Heart left ventricle (tissue), 16 donors: ENCODE measurements around the gene BICD2. TPM values are rescaled to one million over a fixed set of nuclear protein-coding genes. Genes with fewer than 3 reads are reported as not detected.
A peak's percentile ranks its signal among the peaks of the same experiment; 100 is the strongest.

Experiments used
- ATAC-seq, 4 donors: fragments of 200-7000 bp; cut with Tn5 transposase; one replicate each; pipeline ENCODE4 v1.9.1; 2020 to 2022; ENCODE audit warnings: moderate library complexity in 4 of 4, mild to moderate bottlenecking in 3 of 4, moderate number of reproducible peaks in 1 of 4
- DNase-seq, 5 donors: peaks; one replicate each; pipeline ENCODE4 v3.0.0-alpha.2; 2020
- H3K27ac ChIP-seq, 12 donors: fragments of 200-600 bp; sonication (generic) in 4 of 12; one replicate each; pipeline versions ENCODE4 v1.5.0 to v1.8.0; 2016 to 2022; ENCODE audit warnings: mild to moderate bottlenecking in 2 of 12
- H3K27me3 ChIP-seq, 9 donors: fragments of 200-600 bp; sonication (generic) in 2 of 9; one replicate each; pipeline versions ENCODE4 v1.5.1 to v1.8.0; 2016 to 2022; ENCODE audit warnings: mild to moderate bottlenecking in 3 of 9
- H3K36me3 ChIP-seq, 9 donors: fragments of 200-600 bp; sonication (generic) in 2 of 9; one replicate each; pipeline versions ENCODE4 v1.5.0 to v1.8.0; 2018 to 2022; ENCODE audit warnings: mild to moderate bottlenecking in 2 of 9
- H3K4me1 ChIP-seq, 12 donors: fragments of 200-600 bp; sonication (generic) in 4 of 12; one replicate each; pipeline versions ENCODE4 v1.5.0 to v1.8.0; 2016 to 2022; ENCODE audit warnings: mild to moderate bottlenecking in 3 of 12
- H3K4me3 ChIP-seq, 12 donors: fragments of 200-600 bp; sonication (generic) in 4 of 12; one replicate each; pipeline versions ENCODE4 v1.5.0 to v1.8.0; 2017 to 2022; ENCODE audit warnings: mild to moderate bottlenecking in 9 of 12, moderate library complexity in 4 of 12
- H3K9me3 ChIP-seq, 12 donors: fragments of 200-600 bp; sonication (generic) in 4 of 12; one replicate each; pipeline versions ENCODE4 v1.5.0 to v1.8.0; 2016 to 2022; ENCODE audit warnings: mild to moderate bottlenecking in 1 of 12
- CTCF ChIP-seq, 12 donors: fragments of 200-600 bp; sonication (generic) in 4 of 12; IDR thresholded peaks; one replicate each; pipeline versions ENCODE4 v1.5.0 to v1.8.0; 2018 to 2022; ENCODE audit warnings: antibody characterized with exemption in 12 of 12, mild to moderate bottlenecking in 5 of 12
- POLR2A ChIP-seq, 2 donors: fragments of 450-650 bp; IDR thresholded peaks; one replicate each; pipeline ENCODE4 v1.6.1; 2017; ENCODE audit warnings: antibody characterized with exemption in 2 of 2, mild to moderate bottlenecking in 2 of 2, moderate library complexity in 2 of 2
- WGBS, 4 donors: extraction: QIAGEN DNeasy Blood & Tissue Kit in 2 of 4; methylation state at CpG; one replicate each; pipeline versions ENCODE4 v1.1.5 to v1.1.7; 2013 to 2018; 5-methylcytosine and 5-hydroxymethylcytosine counted together
- intact Hi-C, 10 donors: fragments of 100-400 bp; cut with DNase I; formaldehyde crosslinking; loops; one replicate each; pipeline versions ENCODE4 v1.11.1 to v1.14.2; 2022
- polyA plus RNA-seq, 2 donors: library from polyadenylated mRNA; stranded (reverse); fragments of 200-250 nt; gene quantifications; one replicate each; pipeline ENCODE4 v1.2.3, GENCODE V29; 2013
- total RNA-seq, 9 donors: library from RNA; depleted of rRNA in 2 of 9; stranded (reverse); fragments of >200 nt in 2 of 9; fragmentation: NEBNext Ultra II Directional in 3 of 9; extraction: Animal tissue kit (Norgen Biotek cat#: 25700) in 3 of 9; gene quantifications; one replicate each; pipeline versions ENCODE4 v1.1.0 to v1.2.4, GENCODE V29; 2016 to 2023
- donor health status: ischemic (EF 13 %, LVEDD 7.1; RV severe dilation, severe dysfunction).
- donor health status: healthy with polysubstance abuse.
- donor health status: DM: no; HTN: yes; CAD: no.
- donor health status: DM: no; HTN: no; CAD: no.
- donor health status: ischemic (EF 25% LVEDD 6.9; RV normal size, moderate dysfunction).
- donor health status: ischemic (EF 25% LVEDD 5.7; RV mildly dilated, moderate dysfunction).
- donor health status: healthy.
- donor health status: DM: yes; HTN: yes; CAD: no.
- donor health status: ischemic (EF 35%, LVEDD 5.7; RV mildly dilated, moderate dysfunction).
- donor health status: nonischemic (EF 11% LVEDD 7.7; RV severe dilation, severe dysfunction).
- donor health status: DM: yes; HTN: yes; CAD: no.
- donor health status: PGD.
- donor health status: ischemic (EF 29% LVEDD 5.4; RV normal size, mild dysfunction).
- donor health status: nonischemic (EF 23%, LVEDD 6.1; RV moderate dilation, normal function).

The BICD2 gene
- total and polyA plus RNA-seq, 11 donors, result 17.6 to 56.7 (median 35.9) TPM

- Histone ChIP-seq H3K27me3 (no peaks in the 10 kb centered on the region), H3K4me1 (peaks cover 11 to 27% (median 20%) of the 10 kb centered on the region in 12 donors), H3K4me3 (no peak overlapping the region), H3K9me3 (no peaks in the 10 kb centered on the region), H3K36me3 (peaks cover 0 to 91% (median 84%) of the 10 kb centered on the region in 9 donors), H3K27ac (no peak overlapping the region)
- intact Hi-C loops, result loop anchor here in 2 of 10 donors (5.0 to 10.0 kb wide), 2 partner anchors 41 to 49 kb away; partner anchors contain the start of gene IPPK (in 1 of the 2)
- 89 to 91% (median 90%) methylated on average over 15 of the region's 15 CpGs for WGBS, 4 donors
- no peak for TF ChIP-seq CTCF (IDR thresholded peaks at IDR 0.05)
- no peak for TF ChIP-seq POLR2A (IDR thresholded peaks at IDR 0.05)
- DNase-seq (no peak), ATAC-seq (no peak)
Measured at GRCh38 chr9:92713528-92713927, 51.1 kb downstream of the BICD2 start.

GRCh38 chr9:92712767-92713166 is 51.9 kb downstream of the BICD2 start:
- DNase-seq, result no peak
- H3K36me3 ChIP-seq, result peaks cover 0 to 86% (median 76%) of the 10 kb centered on the region in 9 donors
- intact Hi-C loops, result loop anchor here in 2 of 10 donors (5.0 to 10.0 kb wide), 2 partner anchors 40 to 48 kb away; partner anchors contain the start of gene IPPK (in 1 of the 2)
- H3K27me3 ChIP-seq, result no peaks in the 10 kb centered on the region
- H3K4me1 ChIP-seq, result peaks cover 11 to 27% (median 20%) of the 10 kb centered on the region in 12 donors
- no peak overlapping the region for H3K4me3 ChIP-seq
- 86 to 96% (median 95%) methylated on average over 15 of the region's 15 CpGs for WGBS, 4 donors
- no peaks in the 10 kb centered on the region for H3K9me3 ChIP-seq
- no peak overlapping the region for H3K27ac ChIP-seq
- no peak for TF ChIP-seq CTCF (IDR thresholded peaks at IDR 0.05)
- TF ChIP-seq POLR2A (IDR thresholded peaks at IDR 0.05), result no peak
- ATAC-seq, result no peak

- H3K9me3 ChIP-seq, result no peaks in the 10 kb centered on the region
- peak overlapping the region in 1 of 12 donors; percentile 9 for H3K4me3 ChIP-seq
- no peak for DNase-seq
- WGBS, 4 donors, result 60 to 75% (median 66%) methylated on average over 6 of the region's 6 CpGs
- intact Hi-C loops, result loop anchor here in 2 of 10 donors (5.0 to 10.0 kb wide), 2 partner anchors 40 to 47 kb away; partner anchors contain the start of gene IPPK (in 1 of the 2)
- no peaks in the 10 kb centered on the region for H3K27me3 ChIP-seq
- ATAC-seq, result no peak
- no peak for TF ChIP-seq CTCF (IDR thresholded peaks at IDR 0.05)
- TF ChIP-seq POLR2A (IDR thresholded peaks at IDR 0.05), result no peak
- H3K27ac ChIP-seq, result peak overlapping the region in 5 of 12 donors; percentile 9 to 76 (median 32)
- H3K36me3 ChIP-seq, result peaks cover 0 to 77% (median 67%) of the 10 kb centered on the region in 9 donors
- H3K4me1 ChIP-seq, result peaks cover 11 to 27% (median 20%) of the 10 kb centered on the region in 12 donors
Measured at GRCh38 chr9:92711844-92712243, 52.8 kb downstream of the BICD2 start.

- ATAC-seq (no peak), DNase-seq (no peak)
- Histone ChIP-seq H3K4me3 (no peak overlapping the region), H3K4me1 (peaks cover 8 to 22% (median 16%) of the 10 kb centered on the region in 12 donors), H3K27me3 (no peaks in the 10 kb centered on the region), H3K9me3 (no peaks in the 10 kb centered on the region), H3K36me3 (peaks cover 0 to 76% (median 65%) of the 10 kb centered on the region in 9 donors), H3K27ac (no peak overlapping the region)
- TF ChIP-seq POLR2A (IDR thresholded peaks at IDR 0.05) (no peak), CTCF (IDR thresholded peaks at IDR 0.05) (no peak)
- intact Hi-C loops, result loop anchor here in 2 of 10 donors (5.0 to 10.0 kb wide), 2 partner anchors 39 to 46 kb away; partner anchors contain the start of gene IPPK (in 1 of the 2)
- 41 to 98% (median 78%) methylated on average over 2 of the region's 2 CpGs for WGBS, 4 donors
Measured at GRCh38 chr9:92711146-92711545, 53.5 kb downstream of the BICD2 start.
